HL-60 (cell line): ENCODE data around the gene LIN7A.

Experiments
- DNase-seq, 2 experiments: peaks; one replicate each; pipeline ENCODE4 v3.0.0-alpha.2; 2010 to 2020; ENCODE audit warnings: low read depth in 1 of 2, low spot score in 1 of 2
- H3K27ac ChIP-seq: fragments of 250-450 bp; sonication (Bioruptor Pico); replicated peaks from 2 replicates; pipeline ENCODE4 v1.5.1; 2020; ENCODE audit warnings: mild to moderate bottlenecking, moderate library complexity
- H3K27me3 ChIP-seq: fragments of 250-450 bp; sonication (Bioruptor Pico); 2 replicates; pipeline ENCODE4 v1.5.1; 2021; ENCODE audit warnings: mild to moderate bottlenecking, moderate library complexity; ENCODE audit not compliant: insufficient read depth, poor library complexity, severe bottlenecking
- H3K4me3 ChIP-seq: replicated peaks from 2 replicates; pipeline ENCODE4 v1.5.1; 2011; ENCODE audit warnings: mild to moderate bottlenecking, control low read depth, low read length; ENCODE audit not compliant: insufficient read depth
- CTCF ChIP-seq: IDR thresholded peaks from one replicate; pipeline ENCODE4 v1.5.1; 2011; ENCODE audit warnings: low read length, control low read depth, inconsistent platforms; ENCODE audit not compliant: insufficient read depth
- GABPA ChIP-seq: IDR thresholded peaks from 2 replicates; pipeline ENCODE4 v1.6.1; 2012; ENCODE audit warnings: low read depth
- POLR2AphosphoS5 ChIP-seq: IDR thresholded peaks from 2 replicates; pipeline ENCODE4 v1.6.1; 2012; ENCODE audit warnings: low read depth
- REST ChIP-seq: IDR thresholded peaks from 2 replicates; pipeline ENCODE4 v1.6.1; 2012; ENCODE audit warnings: low read depth; ENCODE audit not compliant: insufficient replicate concordance
- SPI1 ChIP-seq: IDR thresholded peaks from 2 replicates; pipeline ENCODE4 v1.6.1; 2012; ENCODE audit warnings: low read depth, mild to moderate bottlenecking, borderline replicate concordance

LIN7A gene

GRCh38 chr12:80847575-80847974 lies 90.2 kb downstream of the LIN7A start:
- no peak for TF ChIP-seq CTCF
- TF ChIP-seq GABPA, result no peak
- TF ChIP-seq POLR2AphosphoS5, result no peak
- no peak for TF ChIP-seq SPI1
- no peak for TF ChIP-seq REST
- DNase-seq, result no peak
- no peak overlapping the region for H3K4me3 ChIP-seq
- no peak overlapping the region for H3K27ac ChIP-seq
- H3K27me3 ChIP-seq, result no peaks in the 10 kb centered on the region

- H3K27ac ChIP-seq, result no peak overlapping the region
- TF ChIP-seq GABPA, result no peak
These were observed 90.8 kb downstream of the LIN7A start for GRCh38 chr12:80846952-80847351.

GRCh38 chr12:80845639-80846038 lies 92.1 kb downstream of the LIN7A start:
- no peaks in the 10 kb centered on the region for H3K27me3 ChIP-seq
- H3K4me3 ChIP-seq, result no peak overlapping the region
- H3K27ac ChIP-seq, result no peak overlapping the region
- TF ChIP-seq GABPA (no peak), REST (no peak), CTCF (no peak), SPI1 (no peak), POLR2AphosphoS5 (no peak)
- no peak for DNase-seq

More at GRCh38 chr12:80846952-80847351, 90.8 kb downstream of the LIN7A start:
- no peaks in the 10 kb centered on the region for H3K27me3 ChIP-seq
- DNase-seq, result no peak
- H3K4me3 ChIP-seq, result no peak overlapping the region

- no peak for DNase-seq
- Histone ChIP-seq H3K27ac (no peak overlapping the region), H3K27me3 (no peaks in the 10 kb centered on the region), H3K4me3 (no peak overlapping the region)
- TF ChIP-seq GABPA (no peak), CTCF (no peak), REST (no peak), POLR2AphosphoS5 (no peak), SPI1 (no peak)
These were observed 93.8 kb downstream of the LIN7A start for GRCh38 chr12:80843969-80844368.
